Effector memory CD4-positive, alpha-beta T cell (primary cell): ENCODE results near the gene CCDC194.

Source experiments
- DNase-seq, 3 donors: peaks; one replicate each; pipeline ENCODE4 v3.0.0-alpha.2; 2020
- H3K27ac ChIP-seq: 2 replicates; pipeline ENCODE4 v1.7.0; 2013; ENCODE audit warnings: mild to moderate bottlenecking, low read length, moderate library complexity; ENCODE audit not compliant: insufficient read depth, poor library complexity, severe bottlenecking
- H3K27me3 ChIP-seq: replicated peaks from 2 replicates; pipeline ENCODE4 v1.7.0; 2013; ENCODE audit warnings: mild to moderate bottlenecking, low read length; ENCODE audit not compliant: insufficient read depth, control insufficient read depth, poor library complexity, severe bottlenecking
- H3K36me3 ChIP-seq: 2 replicates; pipeline ENCODE4 v1.7.0; 2013; ENCODE audit warnings: mild to moderate bottlenecking, low read length, moderate library complexity; ENCODE audit not compliant: control insufficient read depth, insufficient read depth
- H3K4me1 ChIP-seq: 2 replicates; pipeline ENCODE4 v1.7.0; 2013; ENCODE audit warnings: low read length, mild to moderate bottlenecking; ENCODE audit not compliant: control insufficient read depth, insufficient read depth, poor library complexity, severe bottlenecking
- H3K4me3 ChIP-seq: 2 replicates; pipeline ENCODE4 v1.7.0; 2013; ENCODE audit warnings: low read length, low read depth, mild to moderate bottlenecking; ENCODE audit not compliant: insufficient read depth, poor library complexity, severe bottlenecking
- H3K9me3 ChIP-seq: 2 replicates; pipeline ENCODE4 v1.7.0; 2013; ENCODE audit warnings: mild to moderate bottlenecking, low read length, moderate library complexity; ENCODE audit not compliant: control insufficient read depth

Gene CCDC194

DNA sequence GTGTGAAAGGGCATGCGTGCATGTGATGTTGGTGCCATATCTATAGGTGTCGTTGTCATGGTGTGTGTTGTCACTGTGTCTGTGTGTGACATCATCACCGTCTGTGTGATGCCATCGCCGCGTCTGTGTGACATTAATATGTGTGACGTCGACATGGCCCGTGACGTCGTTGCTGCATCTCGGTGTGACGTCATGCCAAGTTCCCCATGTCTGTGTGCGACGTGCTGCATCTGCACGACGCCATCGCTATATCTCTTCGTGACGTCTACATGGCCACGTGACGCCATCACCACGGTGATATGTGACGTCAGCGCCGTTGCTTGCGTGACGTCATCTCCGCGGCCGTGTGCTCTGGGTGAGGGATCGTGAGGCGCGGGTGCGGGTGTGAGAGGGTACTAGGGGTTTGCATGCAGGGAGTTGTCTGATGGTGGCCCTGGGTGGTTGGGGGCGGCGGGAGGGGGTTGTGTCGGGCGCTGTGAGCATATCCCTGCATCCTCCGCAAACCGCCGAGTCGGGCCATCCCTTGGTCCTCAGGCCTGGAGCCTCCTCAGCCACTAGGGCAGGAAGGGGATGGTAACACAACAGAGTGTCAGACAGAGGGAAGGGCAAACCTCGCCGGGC lies 42.1 kb downstream of the CCDC194 start:
- H3K9me3 ChIP-seq = no peaks in the 10 kb centered on the region
- no peaks in the 10 kb centered on the region for H3K36me3 ChIP-seq
- H3K4me1 ChIP-seq = no peaks in the 10 kb centered on the region
- no peak overlapping the region for H3K27ac ChIP-seq
- H3K27me3 ChIP-seq = peaks cover 4% of the 10 kb centered on the region
- no peak overlapping the region for H3K4me3 ChIP-seq
- DNase-seq = no peak

DNA sequence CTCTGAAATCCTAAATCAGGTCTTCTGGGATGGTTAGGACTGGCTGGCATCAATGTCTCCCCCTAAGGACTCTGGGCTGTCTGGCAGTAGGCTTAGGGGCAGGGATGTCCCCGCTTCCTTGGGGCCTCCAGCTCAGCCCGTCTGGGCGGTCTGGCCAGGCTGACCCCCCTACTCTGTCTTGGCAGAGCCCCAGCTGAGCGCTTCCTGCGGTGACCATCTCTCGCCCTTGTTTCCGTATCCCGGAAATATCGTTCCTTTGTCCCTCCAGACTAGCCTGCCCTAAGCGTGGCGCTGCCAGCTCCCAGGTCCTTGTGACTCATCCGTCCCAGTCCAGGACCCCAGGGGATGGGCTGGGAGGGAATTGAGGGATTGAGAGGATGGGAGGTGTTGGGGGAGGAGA lies 45.3 kb downstream of the CCDC194 start:
- no peaks in the 10 kb centered on the region for H3K36me3 ChIP-seq
- H3K4me1 ChIP-seq = no peaks in the 10 kb centered on the region
- DNase-seq = no peak
- no peak overlapping the region for H3K27ac ChIP-seq
- H3K4me3 ChIP-seq = no peak overlapping the region
- H3K9me3 ChIP-seq = no peaks in the 10 kb centered on the region
- peaks cover 4% of the 10 kb centered on the region for H3K27me3 ChIP-seq

DNA sequence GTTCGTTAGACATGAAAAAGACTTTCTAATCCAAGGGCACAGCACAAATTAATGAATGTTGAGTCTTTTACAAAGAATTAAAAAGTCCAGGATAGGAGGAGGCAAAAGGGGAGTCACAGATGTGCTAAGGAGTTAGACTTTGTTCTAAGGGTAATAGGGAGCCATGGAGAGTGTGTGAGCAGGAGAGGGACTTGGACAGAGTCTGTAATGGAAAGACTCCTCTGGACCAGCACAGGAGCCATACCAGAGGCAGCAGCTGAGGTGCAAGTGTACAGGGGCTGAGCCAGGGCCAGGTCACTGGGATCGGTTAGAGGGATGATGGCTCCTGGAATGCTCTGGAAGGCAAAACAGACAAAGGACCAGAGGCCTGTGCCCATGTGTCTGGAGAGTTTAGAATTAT lies 46.1 kb downstream of the CCDC194 start:
- Histone ChIP-seq H3K9me3 (no peaks in the 10 kb centered on the region), H3K27me3 (peaks cover 4% of the 10 kb centered on the region), H3K4me1 (no peaks in the 10 kb centered on the region), H3K4me3 (no peak overlapping the region), H3K27ac (no peak overlapping the region), H3K36me3 (no peaks in the 10 kb centered on the region)
- DNase-seq = no peak

DNA sequence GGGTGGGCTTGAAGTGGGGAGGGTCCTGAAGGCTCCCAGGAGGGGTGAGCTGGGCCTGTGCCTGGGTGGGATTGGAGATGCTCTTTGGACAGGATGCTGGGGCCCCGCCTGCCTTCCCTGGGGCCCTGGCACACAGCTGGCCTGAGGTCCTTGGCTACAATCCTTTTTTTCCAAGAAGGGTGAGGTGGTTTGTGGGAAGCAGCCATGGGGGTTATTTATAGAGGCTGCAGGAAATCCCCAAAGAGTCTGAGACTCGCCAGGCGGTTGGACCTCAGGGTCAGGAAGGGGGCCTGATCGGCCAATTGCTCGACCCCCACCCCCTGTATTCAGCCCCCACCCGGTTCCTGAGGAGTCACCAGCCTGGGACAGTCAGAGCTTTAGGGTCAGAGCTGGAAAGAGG lies 46.6 kb downstream of the CCDC194 start:
- H3K36me3 ChIP-seq = no peaks in the 10 kb centered on the region
- DNase-seq = no peak
- peaks cover 4% of the 10 kb centered on the region for H3K27me3 ChIP-seq
- no peaks in the 10 kb centered on the region for H3K9me3 ChIP-seq
- no peak overlapping the region for H3K4me3 ChIP-seq
- H3K27ac ChIP-seq = no peak overlapping the region
- no peaks in the 10 kb centered on the region for H3K4me1 ChIP-seq

DNA sequence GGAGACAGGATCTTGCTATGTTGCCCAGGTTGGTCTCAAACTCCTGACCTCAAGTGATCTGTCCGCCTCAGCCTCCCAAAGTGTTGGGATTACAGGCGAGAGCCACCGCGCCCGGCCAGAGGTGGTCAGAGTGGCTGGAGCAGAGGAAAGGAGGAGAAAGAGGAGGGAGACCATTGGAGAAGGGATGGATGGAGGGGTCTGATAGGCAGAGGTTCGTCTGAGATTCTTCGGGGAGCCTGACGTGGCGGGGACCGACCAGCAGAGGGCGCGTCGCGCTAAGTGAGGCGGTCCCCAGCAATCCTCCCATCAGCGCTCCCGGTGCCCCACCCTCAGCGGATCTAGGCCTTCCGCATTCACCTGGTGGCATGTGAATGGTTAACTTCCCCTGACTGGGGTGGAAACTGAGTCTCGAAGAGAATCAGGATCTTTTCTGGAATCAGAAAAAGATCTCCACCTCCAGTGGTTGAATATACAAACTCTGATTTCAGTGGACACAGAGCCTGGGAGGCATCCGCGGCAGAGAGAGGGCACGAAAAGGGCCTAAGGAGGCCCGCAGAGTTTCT lies 47.8 kb downstream of the CCDC194 start:
- Histone ChIP-seq H3K27ac (no peak overlapping the region), H3K9me3 (no peaks in the 10 kb centered on the region), H3K4me1 (no peaks in the 10 kb centered on the region), H3K27me3 (peaks cover 4% of the 10 kb centered on the region), H3K4me3 (no peak overlapping the region), H3K36me3 (peaks cover under 1% of the 10 kb centered on the region)
- peak; percentile 46 to 67 (median 51) for DNase-seq

DNA sequence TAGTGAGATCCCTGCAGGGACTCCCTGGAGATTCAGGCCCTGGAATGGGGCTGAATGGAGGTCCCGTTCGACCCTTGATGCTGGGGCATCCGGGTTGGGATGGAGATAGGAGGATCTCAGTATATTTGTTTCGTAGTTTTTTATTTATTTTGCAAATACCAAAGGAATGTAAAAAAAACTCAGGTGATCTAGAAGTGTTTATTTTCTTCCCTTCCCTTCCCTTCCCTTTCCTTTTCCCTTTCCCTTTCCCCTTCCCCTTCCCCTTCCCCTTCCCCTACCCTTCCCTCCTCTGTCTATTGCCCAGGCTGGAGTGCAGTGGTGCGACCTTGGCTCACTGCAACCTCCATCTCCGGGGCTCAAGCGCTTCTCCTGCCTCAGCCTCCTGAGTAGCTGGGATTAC lies 52.2 kb downstream of the CCDC194 start:
- Histone ChIP-seq H3K4me1 (peaks cover 13% of the 10 kb centered on the region), H3K36me3 (peaks cover 6% of the 10 kb centered on the region), H3K4me3 (no peak overlapping the region), H3K9me3 (no peaks in the 10 kb centered on the region), H3K27ac (no peak overlapping the region), H3K27me3 (no peaks in the 10 kb centered on the region)
- no peak for DNase-seq

DNA sequence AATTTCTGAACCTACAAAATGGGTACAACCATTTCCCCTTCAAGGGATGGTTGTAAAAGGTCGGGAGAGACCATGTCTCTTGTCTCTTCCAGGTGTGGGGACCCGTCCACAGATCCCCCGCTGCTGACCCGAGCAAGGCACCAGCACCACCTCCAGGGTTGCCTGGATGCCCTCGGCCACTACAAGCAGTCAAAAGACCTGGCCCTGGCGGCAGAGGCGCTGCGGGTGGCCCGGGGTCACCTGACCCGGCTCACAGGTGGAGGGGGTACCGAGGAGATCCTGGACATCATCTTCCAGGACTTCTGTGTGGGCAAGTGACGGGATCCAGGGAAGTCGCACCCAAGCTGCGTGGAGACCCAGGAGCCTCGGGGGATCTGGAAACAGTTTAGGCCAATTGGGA lies 52.6 kb downstream of the CCDC194 start:
- H3K27ac ChIP-seq = no peak overlapping the region
- H3K4me3 ChIP-seq = no peak overlapping the region
- H3K9me3 ChIP-seq = no peaks in the 10 kb centered on the region
- peaks cover 6% of the 10 kb centered on the region for H3K36me3 ChIP-seq
- DNase-seq = no peak
- peaks cover 17% of the 10 kb centered on the region for H3K4me1 ChIP-seq
- H3K27me3 ChIP-seq = no peaks in the 10 kb centered on the region

DNA sequence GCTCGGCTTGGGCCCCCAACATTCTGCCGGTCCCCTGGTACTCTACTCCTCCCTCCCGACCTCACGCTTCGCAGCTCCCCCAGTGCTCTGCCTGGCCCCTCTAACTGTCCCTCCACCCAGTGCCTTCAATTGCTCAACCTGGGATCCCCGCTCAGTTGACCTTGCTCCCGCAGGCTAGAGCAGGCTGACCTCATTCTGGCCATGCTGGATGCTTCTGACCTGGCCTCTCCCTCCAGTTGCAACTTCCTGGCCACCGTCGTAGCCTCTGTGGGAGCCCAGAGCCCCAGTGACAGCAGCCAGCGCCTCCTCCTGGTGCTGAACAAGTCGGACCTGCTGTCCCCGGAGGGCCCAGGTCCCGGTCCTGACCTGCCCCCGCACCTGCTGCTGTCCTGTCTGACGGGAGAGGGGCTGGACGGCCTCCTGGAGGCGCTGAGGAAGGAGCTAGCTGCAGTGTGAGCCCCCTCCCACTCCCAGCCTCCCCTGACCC lies 53.1 kb downstream of the CCDC194 start:
- H3K27me3 ChIP-seq = no peaks in the 10 kb centered on the region
- peaks cover 18% of the 10 kb centered on the region for H3K4me1 ChIP-seq
- H3K4me3 ChIP-seq = no peak overlapping the region
- H3K36me3 ChIP-seq = peaks cover 6% of the 10 kb centered on the region
- no peak for DNase-seq
- H3K9me3 ChIP-seq = no peaks in the 10 kb centered on the region
- no peak overlapping the region for H3K27ac ChIP-seq
